ENCODE data around the gene PCDHGA4. TPM values are rescaled to one million over a fixed set of nuclear protein-coding genes. Genes with fewer than 3 reads are reported as not detected.

PCDHGA4 gene
- total and polyA plus RNA-seq, 2 of the 13 experiments (the other 11 are each of a cell fraction or from before 2014, with no cell fraction given): 0.49 to 0.58 TPM

DNA sequence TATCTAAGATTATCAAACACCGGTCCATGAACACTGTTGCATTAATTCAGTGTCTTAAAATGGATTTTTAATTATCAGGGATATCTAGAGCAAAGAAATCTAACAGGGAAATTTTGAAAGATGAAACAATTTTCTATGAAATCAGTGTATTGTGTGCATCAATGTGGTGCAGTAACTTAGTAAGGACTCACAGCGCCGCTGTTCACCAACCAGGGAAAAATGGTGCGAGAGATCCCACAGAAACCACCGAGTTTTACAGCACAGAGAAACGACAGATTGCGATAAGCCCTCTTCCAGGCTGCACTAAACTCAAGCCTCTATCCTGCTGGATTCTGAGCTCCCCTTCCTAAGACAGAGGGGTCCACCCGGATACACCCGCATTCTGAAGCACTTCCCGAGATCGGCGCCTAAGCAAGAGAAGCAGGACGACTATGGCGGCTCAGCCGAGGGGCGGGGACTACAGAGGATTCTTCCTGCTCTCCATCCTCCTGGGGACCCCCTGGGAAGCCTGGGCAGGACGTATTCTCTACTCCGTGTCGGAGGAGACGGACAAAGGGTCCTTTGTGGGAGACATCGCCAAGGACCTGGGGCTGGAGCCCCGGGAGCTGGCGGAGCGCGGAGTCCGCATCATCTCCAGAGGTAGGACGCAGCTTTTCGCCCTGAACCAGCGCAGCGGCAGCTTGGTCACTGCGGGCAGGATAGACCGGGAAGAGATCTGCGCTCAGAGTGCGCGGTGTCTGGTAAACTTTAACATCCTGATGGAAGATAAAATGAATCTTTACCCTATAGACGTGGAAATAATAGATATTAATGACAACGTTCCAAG lies 27.9 kb downstream of the PCDHGA4 start, which contains the start of gene PCDHGA7:
Gene PCDHGA7, plus strand, starts transcription at position 274 of the 826 bp plus-strand sequence. Its CDS starts 158 bp downstream, at position 432.
- H3K27ac ChIP-seq (ENCODE audit: extremely low read length, insufficient read depth, low read length): no peak within 1 kb of the TSS
- H4K20me1 ChIP-seq (ENCODE audit: insufficient read depth, low read length): no peaks in the 10 kb centered on the region
- no peak for DNase-seq (ENCODE audit: low spot score)
- no peak within 1 kb of the TSS for H3K9ac ChIP-seq (ENCODE audit: insufficient read depth, low read depth, low read length)
- H3K4me1 ChIP-seq (ENCODE audit: insufficient read depth, low read length): no peaks in the 10 kb centered on the region
- ATAC-seq: no peak
- H3K79me2 ChIP-seq (ENCODE audit: insufficient read depth, low read length): no peaks in the 10 kb centered on the region
- no peaks in the 10 kb centered on the region; the same call in 1 of the 2 replicates for H3K9me3 ChIP-seq (ENCODE audit: low read length)
- BruUV-seq (replicated peaks): no TSS peak
- intact Hi-C loops (cut with micrococcal nuclease; ENCODE audit: unreplicated experiment) (no loop called here), in situ Hi-C loops (cut with HindIII; ENCODE audit: extremely low pct_ligation_motif_present, low pct_unique_long_range_greater_than_20kb) (no loop called here)
- 75% methylated on average over 37 of the region's 37 CpGs for WGBS (ENCODE audit: low lambda C conversion rate)
- POLR2A ChIA-PET: no interaction called here
- no peaks in the 10 kb centered on the region for H3K27me3 ChIP-seq (ENCODE audit: control insufficient read depth in 1 of 2, insufficient read depth in 2 of 2, low read length in 2 of 2)
- CTCF ChIA-PET (ENCODE audit: low intra/inter-chr PET ratio, low total read pairs): no interaction called here
- H3K4me3 ChIP-seq (replicated peaks in 1 of 3; ENCODE audit: insufficient read depth in 1 of 3, low read depth in 2 of 3, low read length in 3 of 3): no peak within 1 kb of the TSS
- no peak within 1 kb of the TSS for H2AFZ ChIP-seq (ENCODE audit: low read length)
- H3K36me3 ChIP-seq (replicated peaks in 1 of 2; ENCODE audit: control insufficient read depth in 1 of 2, insufficient read depth in 2 of 2, low read length in 2 of 2): no peaks in the 10 kb centered on the region
- H3K4me2 ChIP-seq (ENCODE audit: low read depth, low read length): no peak within 1 kb of the TSS
- FAIRE-seq: no peak
- TF ChIP-seq ELF1 (CRISPR knock-in tag; IDR thresholded peaks at IDR 0.05) (no peak), ZNF776 (CRISPR knock-in tag; IDR thresholded peaks at IDR 0.05) (no peak), ZNF331 (CRISPR knock-in tag; IDR thresholded peaks at IDR 0.05) (no peak), CEBPZ (IDR thresholded peaks at IDR 0.05; ENCODE audit: low read length) (no peak), ZBTB26 (CRISPR knock-in tag; IDR thresholded peaks at IDR 0.05; ENCODE audit: borderline replicate concordance) (no peak), SNAPC5 (CRISPR knock-in tag; IDR thresholded peaks at IDR 0.05; ENCODE audit: borderline replicate concordance) (no peak), TEAD3 (CRISPR knock-in tag; optimal IDR thresholded peaks at IDR 0.05; ENCODE audit: borderline replicate concordance) (no peak), KLF9 (CRISPR knock-in tag; IDR thresholded peaks at IDR 0.05; ENCODE audit: low read depth) (no peak), NFYC (CRISPR knock-in tag; IDR thresholded peaks at IDR 0.05) (no peak), TP53 (CRISPR knock-in tag; conservative IDR thresholded peaks at IDR 0.05) (no peak), ZNF761 (CRISPR knock-in tag; conservative IDR thresholded peaks at IDR 0.05) (no peak), ZXDC (CRISPR knock-in tag; IDR thresholded peaks at IDR 0.05) (no peak), NFIC (IDR thresholded peaks at IDR 0.05; ENCODE audit: low read length) (no peak), FOXK1 (CRISPR knock-in tag; IDR thresholded peaks at IDR 0.05; ENCODE audit: borderline replicate concordance, low read depth) (no peak), PHF8 (CRISPR knock-in tag; IDR thresholded peaks at IDR 0.05) (no peak)
- TF ChIP-seq, protein P1, sequence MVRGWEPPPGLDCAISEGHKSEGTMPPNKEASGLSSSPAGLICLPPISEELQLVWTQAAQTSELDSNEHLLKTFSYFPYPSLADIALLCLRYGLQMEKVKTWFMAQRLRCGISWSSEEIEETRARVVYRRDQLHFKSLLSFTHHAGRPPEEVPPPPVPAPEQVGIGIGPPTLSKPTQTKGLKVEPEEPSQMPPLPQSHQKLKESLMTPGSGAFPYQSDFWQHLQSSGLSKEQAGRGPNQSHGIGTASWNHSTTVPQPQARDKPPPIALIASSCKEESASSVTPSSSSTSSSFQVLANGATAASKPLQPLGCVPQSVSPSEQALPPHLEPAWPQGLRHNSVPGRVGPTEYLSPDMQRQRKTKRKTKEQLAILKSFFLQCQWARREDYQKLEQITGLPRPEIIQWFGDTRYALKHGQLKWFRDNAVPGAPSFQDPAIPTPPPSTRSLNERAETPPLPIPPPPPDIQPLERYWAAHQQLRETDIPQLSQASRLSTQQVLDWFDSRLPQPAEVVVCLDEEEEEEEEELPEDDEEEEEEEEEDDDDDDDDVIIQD (CRISPR knock-in tag; IDR thresholded peaks at IDR 0.05; ENCODE audit: low read depth): no peak

All from HepG2 (cell line).